Thyroid gland (tissue), 4 donors: ENCODE data around the gene UCK2. TPM values are rescaled to one million over a fixed set of nuclear protein-coding genes. Genes with fewer than 3 reads are reported as not detected.

Source experiments
- DNase-seq, 2 donors: peaks; one replicate each; pipeline ENCODE4 v3.0.0-alpha.2; 2019
- H3K27ac ChIP-seq, 3 donors: fragments of 200-600 bp; sonication (generic); 1 replicate in 2 of 3; 2 replicates in 1 of 3; pipeline ENCODE4 v1.5.1; 2016 to 2019; ENCODE audit warnings: mild to moderate bottlenecking in 1 of 3, moderate library complexity in 1 of 3
- H3K27me3 ChIP-seq: fragments of 200-600 bp; sonication (generic); one replicate; pipeline ENCODE4 v1.5.1; 2019
- H3K36me3 ChIP-seq, 2 donors: fragments of 200-600 bp; sonication (generic); one replicate each; pipeline ENCODE4 v1.5.1; 2016 to 2019
- H3K4me1 ChIP-seq, 2 donors: fragments of 200-600 bp; sonication (generic); one replicate each; pipeline ENCODE4 v1.5.1; 2017 to 2019
- H3K4me3 ChIP-seq, 3 donors: fragments of 200-600 bp; sonication (generic); replicated peaks in 1 of 3; 1 replicate in 2 of 3; 2 replicates in 1 of 3; pipeline ENCODE4 v1.5.1; 2016; ENCODE audit warnings: mild to moderate bottlenecking in 1 of 3
- H3K9me3 ChIP-seq: fragments of 200-600 bp; sonication (generic); one replicate; pipeline ENCODE4 v1.5.1; 2017
- CTCF ChIP-seq, 6 experiments: fragments of 200-600 bp in 3 of 6; fragments of 450-650 bp in 3 of 6; sonication (generic) in 3 of 6; IDR thresholded peaks; one replicate each; pipeline ENCODE4 v1.5.1; 2016 to 2019; ENCODE audit warnings: antibody characterized with exemption in 6 of 6, mild to moderate bottlenecking in 2 of 6, inconsistent platforms in 1 of 6, moderate library complexity in 1 of 6
- POLR2A ChIP-seq, 2 donors: fragments of 450-650 bp; IDR thresholded peaks; one replicate each; pipeline ENCODE4 v1.6.1; 2017; ENCODE audit warnings: antibody characterized with exemption in 2 of 2, mild to moderate bottlenecking in 2 of 2, moderate library complexity in 1 of 2
- WGBS, 2 donors: methylation state at CpG; one replicate each; pipeline ENCODE4 v1.1.5; 2017; 5-methylcytosine and 5-hydroxymethylcytosine counted together
- intact Hi-C: fragments of 100-400 bp; cut with DNase I; formaldehyde crosslinking; loops from one replicate; pipeline ENCODE4 v1.15.1; 2023
- total RNA-seq, 4 donors: library from RNA; depleted of rRNA; stranded (reverse); fragments of >200 nt; gene quantifications; one replicate each; pipeline ENCODE4 v1.2.3, GENCODE V29; 2016

Gene UCK2
- total RNA-seq, 4 donors from 2014 or later = 15.9 to 21.0 (median 19.3) TPM

- H3K9me3 ChIP-seq = no peaks in the 10 kb centered on the region
- no peaks in the 10 kb centered on the region for H3K36me3 ChIP-seq
- no peak for TF ChIP-seq POLR2A (IDR thresholded peaks at IDR 0.05)
- TF ChIP-seq CTCF (IDR thresholded peaks at IDR 0.05) = no peak
- H3K27me3 ChIP-seq = no peaks in the 10 kb centered on the region
- H3K4me3 ChIP-seq = no peak overlapping the region
- H3K4me1 ChIP-seq = peaks cover 7 to 11% of the 10 kb centered on the region in 2 donors
- DNase-seq = no peak
- intact Hi-C loops = no loop called here
- WGBS, 2 donors = 86 to 91% methylated on average over 3 of the region's 3 CpGs
- H3K27ac ChIP-seq = no peak overlapping the region
These were observed 54.9 kb downstream of the UCK2 start for GRCh38 chr1:165882168-165882837.

GRCh38 chr1:165883056-165883455 lies 55.6 kb downstream of the UCK2 start:
- TF ChIP-seq POLR2A (IDR thresholded peaks at IDR 0.05) = no peak
- TF ChIP-seq CTCF (IDR thresholded peaks at IDR 0.05) = no peak
- Histone ChIP-seq H3K27ac (no peak overlapping the region), H3K9me3 (no peaks in the 10 kb centered on the region), H3K4me3 (no peak overlapping the region), H3K36me3 (no peaks in the 10 kb centered on the region), H3K4me1 (peaks cover 10 to 11% of the 10 kb centered on the region in 2 donors), H3K27me3 (no peaks in the 10 kb centered on the region)
- no peak for DNase-seq
- 90% methylated on average over 5 of the region's 5 CpGs for WGBS, 2 donors
- intact Hi-C loops = no loop called here

GRCh38 chr1:165884009-165884689 lies 56.7 kb downstream of the UCK2 start:
- no peak for TF ChIP-seq CTCF (IDR thresholded peaks at IDR 0.05)
- no peak for TF ChIP-seq POLR2A (IDR thresholded peaks at IDR 0.05)
- no peaks in the 10 kb centered on the region for H3K36me3 ChIP-seq
- no peak for DNase-seq
- no peak overlapping the region for H3K4me3 ChIP-seq
- H3K9me3 ChIP-seq = no peaks in the 10 kb centered on the region
- H3K27ac ChIP-seq = no peak overlapping the region
- peaks cover 10 to 11% of the 10 kb centered on the region in 2 donors for H3K4me1 ChIP-seq
- WGBS, 2 donors = 74 to 77% methylated on average over 9 of the region's 9 CpGs
- intact Hi-C loops = no loop called here
- H3K27me3 ChIP-seq = no peaks in the 10 kb centered on the region

GRCh38 chr1:165884690-165885304 lies 57.4 kb downstream of the UCK2 start:
- 65 to 70% methylated on average over 5 of the region's 5 CpGs for WGBS, 2 donors
- Histone ChIP-seq H3K36me3 (no peaks in the 10 kb centered on the region), H3K4me3 (no peak overlapping the region), H3K4me1 (peaks cover 10 to 11% of the 10 kb centered on the region in 2 donors), H3K27me3 (no peaks in the 10 kb centered on the region), H3K9me3 (no peaks in the 10 kb centered on the region), H3K27ac (no peak overlapping the region)
- DNase-seq = no peak
- no peak for TF ChIP-seq CTCF (IDR thresholded peaks at IDR 0.05)
- TF ChIP-seq POLR2A (IDR thresholded peaks at IDR 0.05) = no peak
- intact Hi-C loops = no loop called here

- DNase-seq = no peak
- H3K27me3 ChIP-seq = no peaks in the 10 kb centered on the region
- peaks cover 11 to 14% of the 10 kb centered on the region in 2 donors for H3K4me1 ChIP-seq
- no peak overlapping the region for H3K27ac ChIP-seq
- H3K4me3 ChIP-seq = no peak overlapping the region
- TF ChIP-seq POLR2A (IDR thresholded peaks at IDR 0.05) = no peak
- no peak for TF ChIP-seq CTCF (IDR thresholded peaks at IDR 0.05)
- no peaks in the 10 kb centered on the region for H3K36me3 ChIP-seq
- no peaks in the 10 kb centered on the region for H3K9me3 ChIP-seq
- 92 to 94% methylated on average over 3 of the region's 3 CpGs for WGBS, 2 donors
- intact Hi-C loops = no loop called here
These were observed 57.9 kb downstream of the UCK2 start for GRCh38 chr1:165885305-165885694.
